ENCODE measurements around the gene ZBTB49. TPM values are rescaled to one million over a fixed set of nuclear protein-coding genes. Genes with fewer than 3 reads are reported as not detected.

The ZBTB49 gene
- total RNA-seq, 1 donor from 2014 or later, result 13.3 TPM

DNA sequence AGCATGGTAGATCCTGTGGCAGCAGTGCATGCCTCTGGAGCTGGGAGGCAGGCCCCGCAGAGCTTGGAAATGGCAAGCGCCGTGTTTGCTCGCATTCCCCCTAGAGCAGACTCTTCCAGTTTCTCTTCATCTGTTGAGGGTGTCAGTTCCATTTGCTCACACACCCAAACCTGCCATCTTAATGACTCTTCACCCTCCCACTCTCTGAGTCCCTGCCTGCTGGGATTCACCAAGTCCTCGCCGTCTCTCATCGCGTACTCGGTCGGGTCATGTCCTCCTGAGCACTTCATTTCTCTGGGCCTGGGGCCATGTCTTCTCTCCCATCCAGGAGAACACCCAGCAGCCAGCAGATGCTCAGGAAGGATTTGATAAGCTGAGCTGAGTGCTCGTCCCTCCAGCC, 16.9 kb downstream of the ZBTB49 start:
- peaks cover 19% of the 10 kb centered on the region for H3K36me3 Mint-ChIP-seq (ENCODE audit: low read depth, unreplicated experiment)
- no peaks in the 10 kb centered on the region for H3K9me3 Mint-ChIP-seq (ENCODE audit: unreplicated experiment)
- DNase-seq (ENCODE audit: low spot score), result no peak
- peaks cover 2% of the 10 kb centered on the region for H3K27me3 Mint-ChIP-seq (ENCODE audit: unreplicated experiment)
- TF ChIP-seq, protein P1, sequence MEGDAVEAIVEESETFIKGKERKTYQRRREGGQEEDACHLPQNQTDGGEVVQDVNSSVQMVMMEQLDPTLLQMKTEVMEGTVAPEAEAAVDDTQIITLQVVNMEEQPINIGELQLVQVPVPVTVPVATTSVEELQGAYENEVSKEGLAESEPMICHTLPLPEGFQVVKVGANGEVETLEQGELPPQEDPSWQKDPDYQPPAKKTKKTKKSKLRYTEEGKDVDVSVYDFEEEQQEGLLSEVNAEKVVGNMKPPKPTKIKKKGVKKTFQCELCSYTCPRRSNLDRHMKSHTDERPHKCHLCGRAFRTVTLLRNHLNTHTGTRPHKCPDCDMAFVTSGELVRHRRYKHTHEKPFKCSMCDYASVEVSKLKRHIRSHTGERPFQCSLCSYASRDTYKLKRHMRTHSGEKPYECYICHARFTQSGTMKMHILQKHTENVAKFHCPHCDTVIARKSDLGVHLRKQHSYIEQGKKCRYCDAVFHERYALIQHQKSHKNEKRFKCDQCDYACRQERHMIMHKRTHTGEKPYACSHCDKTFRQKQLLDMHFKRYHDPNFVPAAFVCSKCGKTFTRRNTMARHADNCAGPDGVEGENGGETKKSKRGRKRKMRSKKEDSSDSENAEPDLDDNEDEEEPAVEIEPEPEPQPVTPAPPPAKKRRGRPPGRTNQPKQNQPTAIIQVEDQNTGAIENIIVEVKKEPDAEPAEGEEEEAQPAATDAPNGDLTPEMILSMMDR (IDR thresholded peaks at IDR 0.05; ENCODE audit: unreplicated experiment), result no peak
- H3K4me3 Mint-ChIP-seq (ENCODE audit: unreplicated experiment), result no peak overlapping the region
- peaks cover 10% of the 10 kb centered on the region for H3K4me1 Mint-ChIP-seq (ENCODE audit: unreplicated experiment)
- no peak overlapping the region for H3K27ac Mint-ChIP-seq (ENCODE audit: unreplicated experiment)

DNA sequence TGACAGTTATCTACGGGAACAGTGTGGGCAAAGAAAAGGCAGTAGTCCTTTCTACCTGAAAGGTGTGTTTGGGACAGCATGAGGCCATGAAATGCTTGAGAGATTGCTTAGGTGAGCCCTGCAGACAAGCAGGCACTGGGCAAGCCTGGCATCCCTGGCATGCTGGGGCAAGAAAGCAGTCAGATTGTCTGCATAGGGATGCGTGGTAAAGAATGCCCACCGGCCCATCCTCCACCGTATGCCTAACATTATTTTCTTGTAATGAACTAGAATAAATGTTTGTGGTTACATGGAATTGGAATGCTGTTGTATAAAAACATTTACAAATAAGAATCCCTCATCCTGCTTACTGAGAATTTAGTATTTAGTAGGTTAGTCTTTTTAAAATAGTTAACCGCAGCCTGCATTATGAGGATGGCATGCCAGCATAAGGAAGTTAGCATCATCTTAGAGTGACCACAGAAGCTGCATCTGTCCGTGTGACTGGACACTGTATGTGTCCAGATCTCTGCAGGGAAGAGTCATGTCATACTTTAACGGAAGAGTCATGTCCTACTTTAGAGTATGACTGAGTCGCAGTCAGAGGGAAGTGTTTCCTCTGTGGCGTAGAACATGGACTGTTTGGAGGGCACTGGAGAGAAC, 18.9 kb downstream of the ZBTB49 start:
- Mint-ChIP-seq H3K36me3 (ENCODE audit: low read depth, unreplicated experiment) (peaks cover 16% of the 10 kb centered on the region), H3K4me3 (ENCODE audit: unreplicated experiment) (no peak overlapping the region), H3K27ac (ENCODE audit: unreplicated experiment) (no peak overlapping the region), H3K4me1 (ENCODE audit: unreplicated experiment) (peaks cover 7% of the 10 kb centered on the region), H3K27me3 (ENCODE audit: unreplicated experiment) (peaks cover 2% of the 10 kb centered on the region), H3K9me3 (ENCODE audit: unreplicated experiment) (no peaks in the 10 kb centered on the region)
- DNase-seq (ENCODE audit: low spot score), result no peak
- TF ChIP-seq, protein P1 (IDR thresholded peaks at IDR 0.05; ENCODE audit: unreplicated experiment), result no peak

DNA sequence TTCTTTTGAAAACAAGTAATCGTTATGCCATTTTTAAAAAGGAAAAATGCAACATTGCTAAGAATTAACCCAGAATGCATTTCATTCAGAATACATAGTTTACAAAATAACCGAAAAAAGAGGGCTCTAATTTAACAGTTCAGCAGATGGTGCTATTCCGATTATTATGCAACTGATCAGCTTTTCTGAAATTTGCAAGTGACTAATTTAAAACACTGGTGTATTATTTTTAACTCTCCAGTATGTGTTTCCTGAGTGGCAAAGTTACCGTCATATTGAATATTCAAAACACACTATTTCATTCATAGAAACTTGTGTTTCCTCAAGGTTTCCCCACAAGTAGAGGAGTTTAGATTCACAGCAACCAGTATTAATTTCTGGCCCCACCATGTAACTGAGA, 21.1 kb downstream of the ZBTB49 start:
- Mint-ChIP-seq H3K27me3 (ENCODE audit: unreplicated experiment) (peaks cover 4% of the 10 kb centered on the region), H3K36me3 (ENCODE audit: low read depth, unreplicated experiment) (peaks cover 32% of the 10 kb centered on the region), H3K4me1 (ENCODE audit: unreplicated experiment) (no peaks in the 10 kb centered on the region), H3K27ac (ENCODE audit: unreplicated experiment) (no peak overlapping the region), H3K9me3 (ENCODE audit: unreplicated experiment) (no peaks in the 10 kb centered on the region), H3K4me3 (ENCODE audit: unreplicated experiment) (no peak overlapping the region)
- TF ChIP-seq, protein P1 (IDR thresholded peaks at IDR 0.05; ENCODE audit: unreplicated experiment), result no peak
- DNase-seq (ENCODE audit: low spot score), result no peak

DNA sequence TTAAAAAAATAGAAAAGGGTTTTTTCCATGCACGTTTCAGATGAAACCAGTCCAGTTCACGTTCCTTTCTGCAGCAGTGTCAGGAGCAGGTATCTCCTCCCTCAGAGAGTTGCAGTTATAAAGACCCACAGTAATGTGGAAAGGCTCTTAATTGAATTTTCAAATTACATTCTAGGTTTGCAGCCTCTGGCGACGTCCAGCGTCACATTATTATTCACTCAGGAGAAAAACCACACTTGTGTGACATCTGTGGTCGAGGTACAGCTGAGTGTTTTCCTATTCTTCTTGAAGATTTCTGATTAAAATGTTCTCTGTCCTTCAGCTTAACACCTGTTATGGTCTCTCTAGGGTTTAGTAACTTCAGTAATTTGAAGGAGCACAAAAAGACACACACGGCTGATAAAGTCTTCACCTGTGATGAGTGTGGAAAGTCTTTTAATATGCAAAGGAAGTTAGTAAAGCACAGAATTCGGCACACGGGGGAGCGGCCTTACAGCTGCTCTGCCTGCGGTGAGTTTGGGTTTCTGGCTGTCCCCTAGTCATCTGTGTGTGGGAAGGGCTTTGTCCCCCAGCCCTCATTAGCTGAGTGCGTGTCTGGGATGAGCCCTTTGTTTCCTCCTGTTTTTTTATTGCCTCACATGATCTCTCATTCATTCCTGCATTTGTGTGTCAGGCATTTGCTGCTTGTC, 25.6 kb downstream of the ZBTB49 start:
- peaks cover 31% of the 10 kb centered on the region for H3K36me3 Mint-ChIP-seq (ENCODE audit: low read depth, unreplicated experiment)
- no peak overlapping the region for H3K4me3 Mint-ChIP-seq (ENCODE audit: unreplicated experiment)
- H3K4me1 Mint-ChIP-seq (ENCODE audit: unreplicated experiment), result no peaks in the 10 kb centered on the region
- DNase-seq (ENCODE audit: low spot score), result no peak
- no peaks in the 10 kb centered on the region for H3K9me3 Mint-ChIP-seq (ENCODE audit: unreplicated experiment)
- TF ChIP-seq, protein P1 (IDR thresholded peaks at IDR 0.05; ENCODE audit: unreplicated experiment), result no peak
- no peak overlapping the region for H3K27ac Mint-ChIP-seq (ENCODE audit: unreplicated experiment)
- H3K27me3 Mint-ChIP-seq (ENCODE audit: unreplicated experiment), result peaks cover 1% of the 10 kb centered on the region

DNA sequence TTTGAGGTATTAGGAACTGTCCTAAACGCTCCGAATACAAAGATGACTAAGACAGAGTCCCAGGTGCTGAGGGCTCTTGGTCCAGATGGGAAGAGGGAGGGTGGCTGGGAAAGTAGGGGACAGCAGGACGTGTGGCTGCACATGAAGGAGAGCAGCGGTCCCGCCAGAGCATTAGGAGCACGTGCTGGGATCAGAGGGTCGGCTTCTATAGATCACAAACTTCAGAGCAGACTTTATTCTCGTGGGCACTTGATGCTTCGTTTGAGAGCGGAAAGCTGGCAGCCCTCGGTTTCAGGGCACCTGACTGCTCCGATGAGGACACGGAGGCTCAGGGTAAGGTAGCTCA, 26.1 kb downstream of the ZBTB49 start:
- H3K27me3 Mint-ChIP-seq (ENCODE audit: unreplicated experiment), result peaks cover 1% of the 10 kb centered on the region
- no peak for DNase-seq (ENCODE audit: low spot score)

More for the DNA sequence above, 26.1 kb downstream of the ZBTB49 start:
- peaks cover 31% of the 10 kb centered on the region for H3K36me3 Mint-ChIP-seq (ENCODE audit: low read depth, unreplicated experiment)
- H3K4me3 Mint-ChIP-seq (ENCODE audit: unreplicated experiment), result no peak overlapping the region
- no peak overlapping the region for H3K27ac Mint-ChIP-seq (ENCODE audit: unreplicated experiment)
- no peaks in the 10 kb centered on the region for H3K9me3 Mint-ChIP-seq (ENCODE audit: unreplicated experiment)
- TF ChIP-seq, protein P1 (IDR thresholded peaks at IDR 0.05; ENCODE audit: unreplicated experiment), result no peak
- no peaks in the 10 kb centered on the region for H3K4me1 Mint-ChIP-seq (ENCODE audit: unreplicated experiment)
